Measurements from ENCODE around the gene CERCAM.
"Not testable (repeated sequence)": the region's sequence is repeated elsewhere in the genome, so short reads cannot be mapped to it uniquely, and the experiment has no call there.

The CERCAM gene

GRCh38 chr9:128393970-128394369 is 26.7 kb upstream of the CERCAM start:
- no peak for DNase-seq

GRCh38 chr9:128394379-128395168 is 26.1 kb upstream of the CERCAM start:
- DNase-seq, result no peak

- DNase-seq, result no peak
Measured at GRCh38 chr9:128396970-128397613, 23.6 kb upstream of the CERCAM start.

GRCh38 chr9:128397831-128398230 is 22.8 kb upstream of the CERCAM start:
- no peak for DNase-seq

- DNase-seq, result no peak
Measured at GRCh38 chr9:128399861-128400260, 20.8 kb upstream of the CERCAM start.

GRCh38 chr9:128404560-128404959 is 16.1 kb upstream of the CERCAM start:
- DNase-seq, result no peak

GRCh38 chr9:128405077-128405779 is 15.4 kb upstream of the CERCAM start:
- DNase-seq, result no peak

- no peak for DNase-seq
Measured at GRCh38 chr9:128405780-128406171, 14.9 kb upstream of the CERCAM start.

- DNase-seq, result no peak
Measured at GRCh38 chr9:128406848-128407391, 13.7 kb upstream of the CERCAM start.

- no peak for DNase-seq
Measured at GRCh38 chr9:128408963-128409431, 11.7 kb upstream of the CERCAM start.

GRCh38 chr9:128409450-128409849 is 11.2 kb upstream of the CERCAM start:
- no peak for DNase-seq

- no peak for DNase-seq
Measured at GRCh38 chr9:128409978-128410377, 10.7 kb upstream of the CERCAM start.

GRCh38 chr9:128411364-128412119 is 9.1 kb upstream of the CERCAM start:
- DNase-seq, result no peak

GRCh38 chr9:128412120-128412790 is 8.4 kb upstream of the CERCAM start:
- DNase-seq, result no peak

GRCh38 chr9:128413728-128414127 is 6.9 kb upstream of the CERCAM start:
- not testable (repeated sequence) for DNase-seq

GRCh38 chr9:128414461-128414860 is 6.2 kb upstream of the CERCAM start:
- no peak for DNase-seq

- no peak for DNase-seq
Measured at GRCh38 chr9:128415281-128415680, 5.4 kb upstream of the CERCAM start.

GRCh38 chr9:128416014-128416413 is 4.6 kb upstream of the CERCAM start:
- DNase-seq, result no peak

- DNase-seq, result no peak
Measured at GRCh38 chr9:128416432-128417019, 4.1 kb upstream of the CERCAM start.

- DNase-seq, result no peak
Measured at GRCh38 chr9:128419061-128419925, 1.4 kb upstream of the CERCAM start.
